HEK293T (cell line): ENCODE data around the gene MYL1.

Experiments
- CTCF ChIA-PET: fragments of 350-600 bp; formaldehyde crosslinking; extraction: SDS; loops from one replicate; lab custom pipeline; 2021; ENCODE audit warnings: antibody characterized with exemption, inconsistent platforms; lab: Yijun Ruan, JAX
- POLR2A ChIA-PET: fragments of 350-600 bp; formaldehyde crosslinking; extraction: SDS; loops from one replicate; lab custom pipeline; 2020; ENCODE audit warnings: antibody characterized with exemption, inconsistent platforms; lab: Yijun Ruan, JAX
- DNase-seq: peaks from one replicate; pipeline ENCODE4 v3.0.0; 2012; ENCODE audit warnings: mixed read lengths; ENCODE audit errors: extremely low spot score
- ARNT ChIP-seq: fragments of 450-650 bp; IDR thresholded peaks from 2 replicates; pipeline ENCODE4 v1.6.1; 2017; ENCODE audit warnings: mild to moderate bottlenecking
- BHLHE40 ChIP-seq: fragments of 450-650 bp; IDR thresholded peaks from 2 replicates; pipeline ENCODE4 v1.6.1; 2016; ENCODE audit warnings: mild to moderate bottlenecking, moderate library complexity, borderline replicate concordance
- CTBP1 ChIP-seq: fragments of 450-650 bp; IDR thresholded peaks from 2 replicates; pipeline ENCODE4 v1.6.1; 2016; ENCODE audit warnings: borderline replicate concordance
- ELF4 ChIP-seq: fragments of 450-650 bp; IDR thresholded peaks from 2 replicates; pipeline ENCODE4 v1.6.1; 2017; ENCODE audit warnings: antibody characterized with exemption
- FOXA1 ChIP-seq: fragments of 450-650 bp; IDR thresholded peaks from 2 replicates; pipeline ENCODE4 v1.6.1; 2016; ENCODE audit warnings: mild to moderate bottlenecking
- FOXK2 ChIP-seq: fragments of 450-650 bp; IDR thresholded peaks from 2 replicates; pipeline ENCODE4 v1.6.1; 2016; ENCODE audit warnings: mild to moderate bottlenecking
- FOXM1 ChIP-seq: fragments of 450-650 bp; IDR thresholded peaks from 2 replicates; pipeline ENCODE4 v1.6.1; 2017; ENCODE audit warnings: mild to moderate bottlenecking, borderline replicate concordance
- HDGF ChIP-seq: fragments of 450-650 bp; IDR thresholded peaks from 2 replicates; pipeline ENCODE4 v1.6.1; 2017; ENCODE audit warnings: antibody characterized with exemption, borderline replicate concordance
- L3MBTL2 ChIP-seq: fragments of 450-650 bp; conservative IDR thresholded peaks from 2 replicates; pipeline ENCODE4 v1.6.1; 2016; ENCODE audit warnings: mild to moderate bottlenecking
- LEF1 ChIP-seq: fragments of 450-650 bp; IDR thresholded peaks from 2 replicates; pipeline ENCODE4 v1.6.1; 2017; ENCODE audit warnings: mild to moderate bottlenecking, borderline replicate concordance
- NFRKB ChIP-seq: fragments of 450-650 bp; IDR thresholded peaks from 2 replicates; pipeline ENCODE4 v1.6.1; 2016; ENCODE audit warnings: mild to moderate bottlenecking, moderate library complexity
- PKNOX1 ChIP-seq: fragments of 450-650 bp; IDR thresholded peaks from 2 replicates; pipeline ENCODE4 v1.6.1; 2016
- SP1 ChIP-seq: fragments of 450-650 bp; IDR thresholded peaks from 2 replicates; pipeline ENCODE4 v1.6.1; 2017
- SUZ12 ChIP-seq: fragments of 450-650 bp; IDR thresholded peaks from 2 replicates; pipeline ENCODE4 v1.6.1; 2016; ENCODE audit warnings: mild to moderate bottlenecking
- TARDBP ChIP-seq: fragments of 450-650 bp; IDR thresholded peaks from 2 replicates; pipeline ENCODE4 v1.6.1; 2016
- ZNF384 ChIP-seq: fragments of 450-650 bp; IDR thresholded peaks from 2 replicates; pipeline ENCODE4 v1.6.1; 2016

The MYL1 gene

GRCh38 chr2:210324906-210325305, 9.9 kb upstream of the MYL1 start:
- POLR2A ChIA-PET: no interaction called here
- DNase-seq: no peak
- CTCF ChIA-PET: no interaction called here
- TF ChIP-seq SUZ12: no peak
- TF ChIP-seq CTBP1: no peak
- no peak for TF ChIP-seq FOXM1
- TF ChIP-seq ZNF384: no peak
- no peak for TF ChIP-seq ELF4
- TF ChIP-seq LEF1: no peak
- TF ChIP-seq FOXK2: no peak
- no peak for TF ChIP-seq HDGF
- no peak for TF ChIP-seq FOXA1

- ChIA-PET POLR2A (no interaction called here), CTCF (no interaction called here)
- no peak for TF ChIP-seq CTBP1
- TF ChIP-seq PKNOX1: no peak
- no peak for TF ChIP-seq TARDBP
- no peak for TF ChIP-seq LEF1
- TF ChIP-seq SP1: no peak
- TF ChIP-seq SUZ12: no peak
- no peak for TF ChIP-seq HDGF
- TF ChIP-seq FOXA1: no peak
- no peak for TF ChIP-seq ZNF384
- TF ChIP-seq ELF4: no peak
- DNase-seq: no peak
Observed at GRCh38 chr2:210324458-210324857, 9.5 kb upstream of the MYL1 start.

DNA sequence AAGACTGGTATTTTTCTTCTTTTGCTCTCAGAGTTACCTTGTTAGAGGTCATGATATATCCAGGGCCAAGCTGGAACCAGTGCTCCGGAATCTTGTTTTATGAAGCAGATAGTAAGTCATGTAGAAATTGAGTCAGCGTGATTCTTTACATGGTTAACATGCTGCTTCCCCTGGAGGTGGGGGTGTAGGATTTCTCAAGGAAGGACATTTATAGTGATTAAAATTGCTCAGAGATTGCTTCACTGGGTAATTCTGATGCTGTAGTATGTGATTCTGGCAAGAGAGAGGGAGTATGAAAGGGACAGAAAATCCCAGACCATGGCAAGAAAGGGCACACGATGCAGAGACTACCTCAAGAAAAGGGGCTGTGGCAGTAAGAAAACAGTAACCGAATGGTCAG, 8.0 kb upstream of the MYL1 start:
- no peak for DNase-seq
- CTCF ChIA-PET: no interaction called here
- POLR2A ChIA-PET: no interaction called here
- TF ChIP-seq TARDBP (no peak), ZNF384 (no peak), LEF1 (no peak), FOXA1 (no peak), BHLHE40 (no peak), ARNT (no peak), L3MBTL2 (no peak), FOXM1 (no peak), SP1 (no peak), FOXK2 (no peak), ELF4 (no peak), SUZ12 (no peak), NFRKB (no peak), PKNOX1 (no peak), CTBP1 (no peak), HDGF (no peak)

GRCh38 chr2:210318891-210319290, 3.9 kb upstream of the MYL1 start:
- POLR2A ChIA-PET: no interaction called here
- DNase-seq: no peak
- CTCF ChIA-PET: no interaction called here
- TF ChIP-seq SP1 (no peak), NFRKB (no peak), BHLHE40 (no peak), ZNF384 (no peak), PKNOX1 (no peak), HDGF (no peak), FOXK2 (no peak), ARNT (no peak), CTBP1 (no peak), FOXM1 (no peak), L3MBTL2 (no peak)

DNA sequence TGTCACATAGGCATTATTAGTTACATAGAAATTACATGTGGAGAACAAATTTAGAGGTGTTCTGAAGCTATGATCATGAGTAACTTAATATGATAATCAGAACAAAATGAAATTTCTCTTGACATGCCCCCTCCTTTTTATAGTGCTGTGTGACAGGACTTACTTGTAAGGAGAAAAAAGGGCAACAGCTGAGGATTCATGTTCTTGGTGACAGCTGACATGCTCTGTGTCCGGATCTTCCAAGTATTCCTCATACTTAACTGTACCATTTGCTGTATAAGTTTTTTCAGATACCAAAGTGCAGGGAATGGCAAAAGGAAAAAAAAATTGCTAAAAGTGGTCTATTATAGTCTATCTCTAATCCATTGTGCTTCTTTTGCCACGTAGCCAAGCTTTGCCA, 3.5 kb upstream of the MYL1 start:
- POLR2A ChIA-PET: no interaction called here
- no peak for DNase-seq
- TF ChIP-seq SUZ12 (no peak), CTBP1 (no peak), HDGF (no peak), FOXK2 (no peak), NFRKB (no peak), SP1 (no peak), BHLHE40 (no peak), ZNF384 (no peak), FOXM1 (no peak), ARNT (no peak), FOXA1 (no peak), L3MBTL2 (no peak), PKNOX1 (no peak), ELF4 (no peak), TARDBP (no peak), LEF1 (no peak)
- CTCF ChIA-PET: no interaction called here

DNA sequence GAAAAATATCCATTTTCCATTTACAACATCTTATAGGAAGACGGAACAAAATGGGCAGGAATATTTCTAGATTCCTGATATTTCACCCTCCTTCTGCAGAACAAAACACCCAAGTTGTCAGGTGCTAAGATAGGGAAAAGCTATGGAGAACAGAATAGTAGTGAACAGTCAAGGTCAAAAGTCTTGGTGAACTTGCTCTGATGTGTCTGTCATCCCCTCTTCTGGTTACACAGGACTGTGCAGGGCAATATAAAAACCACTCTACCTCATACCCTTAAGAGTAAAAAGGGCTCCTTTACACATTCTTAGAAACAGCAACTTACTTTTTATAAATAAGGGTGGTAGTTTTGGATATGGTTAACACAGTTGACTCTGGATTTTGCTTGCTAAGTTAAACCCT, 4.4 kb downstream of the MYL1 start:
- CTCF ChIA-PET: no interaction called here
- no peak for TF ChIP-seq LEF1
- no peak for TF ChIP-seq ZNF384
- no peak for TF ChIP-seq BHLHE40
- TF ChIP-seq SUZ12: no peak
- no peak for TF ChIP-seq FOXK2
- no peak for TF ChIP-seq CTBP1
- no peak for TF ChIP-seq FOXA1
- no peak for TF ChIP-seq ARNT
- no peak for TF ChIP-seq ELF4
- TF ChIP-seq FOXM1: no peak
- TF ChIP-seq TARDBP: no peak
- no peak for TF ChIP-seq PKNOX1
- DNase-seq: no peak
- POLR2A ChIA-PET: no interaction called here
